IPS-18c (cell line): ENCODE measurements around the gene DNAJC13.
"Not testable (repeated sequence)": the region's sequence is repeated elsewhere in the genome, so short reads cannot be mapped to it uniquely, and the experiment has no call there.

Experiments
- H3K4me3 ChIP-seq: 2 replicates; pipeline ENCODE4 v1.7.0; 2013; ENCODE audit warnings: low read depth, mild to moderate bottlenecking, low read length, moderate library complexity; ENCODE audit not compliant: insufficient read depth
- H3K9me3 ChIP-seq: one replicate; pipeline ENCODE4 v1.6.1; 2013; ENCODE audit warnings: mild to moderate bottlenecking, low read length, moderate library complexity; ENCODE audit not compliant: control insufficient read depth, insufficient read depth

Gene DNAJC13

GRCh38 chr3:132549890-132550578, 132.7 kb downstream of the DNAJC13 start:
- no peak overlapping the region for H3K4me3 ChIP-seq
- H3K9me3 ChIP-seq, result no peaks in the 10 kb centered on the region

GRCh38 chr3:132550579-132551305, 133.4 kb downstream of the DNAJC13 start:
- Histone ChIP-seq H3K4me3 (no peak overlapping the region), H3K9me3 (no peaks in the 10 kb centered on the region)

DNA sequence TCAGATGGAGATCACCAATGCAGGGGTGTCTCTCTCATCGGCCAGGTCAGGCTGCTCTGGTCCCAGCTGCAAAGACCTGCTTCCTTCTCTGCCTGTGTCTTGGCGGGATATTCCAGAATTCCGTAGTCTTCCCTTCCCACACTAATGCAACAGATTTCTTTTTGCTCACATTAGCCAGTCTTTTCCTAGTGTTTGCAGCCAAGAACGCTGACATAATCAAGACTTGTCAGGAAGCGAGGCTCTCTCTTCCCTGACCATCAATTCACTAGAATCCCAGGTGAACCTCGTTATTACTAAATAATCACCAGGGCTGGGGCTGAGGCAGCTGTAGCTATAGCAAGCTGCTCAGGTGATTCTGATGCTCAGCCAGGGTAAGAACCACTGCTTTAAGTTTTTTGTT, 136.5 kb downstream of the DNAJC13 start:
- H3K9me3 ChIP-seq, result no peaks in the 10 kb centered on the region
- no peak overlapping the region for H3K4me3 ChIP-seq

DNA sequence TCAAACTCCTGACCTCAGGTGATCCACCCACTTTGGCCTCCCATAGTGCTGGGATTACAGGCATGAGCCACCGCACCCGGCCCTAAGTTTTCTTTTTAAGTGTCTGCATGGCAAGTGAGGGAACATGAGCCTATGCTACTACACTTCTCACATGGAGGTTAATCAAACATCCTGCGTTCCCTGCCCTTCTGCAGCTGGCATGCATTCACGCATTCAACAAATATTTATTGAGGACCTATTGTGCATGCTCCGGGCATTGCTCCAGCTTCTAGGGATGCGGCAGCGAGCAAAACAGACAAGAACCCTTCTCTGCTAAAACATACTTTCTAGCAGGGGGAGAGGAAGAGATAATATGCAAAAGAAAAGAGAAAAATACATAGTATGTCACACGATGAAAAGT, 137.1 kb downstream of the DNAJC13 start:
- Histone ChIP-seq H3K9me3 (no peaks in the 10 kb centered on the region), H3K4me3 (no peak overlapping the region)

- no peak overlapping the region for H3K4me3 ChIP-seq
- no peaks in the 10 kb centered on the region for H3K9me3 ChIP-seq
These were observed 138.2 kb downstream of the DNAJC13 start for GRCh38 chr3:132555306-132556035.

DNA sequence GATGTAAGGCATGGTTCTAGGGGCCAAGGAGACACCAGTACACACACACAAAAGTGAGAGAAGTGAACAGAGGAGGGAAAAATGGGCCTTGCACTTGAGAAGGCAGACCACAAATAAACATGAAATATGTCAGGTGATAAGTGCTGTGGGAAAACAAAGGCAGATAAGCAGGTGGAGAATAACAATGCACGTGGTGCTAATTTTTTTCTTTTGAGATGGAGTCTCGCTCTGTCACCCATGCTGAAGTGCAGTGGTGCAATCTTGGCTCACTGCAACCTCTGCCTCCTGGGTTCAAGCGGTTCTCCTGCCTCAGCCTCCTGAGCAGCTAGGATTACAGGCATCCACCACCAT, 138.7 kb downstream of the DNAJC13 start:
- H3K9me3 ChIP-seq, H3K4me3 ChIP-seq: not testable (repeated sequence)

GRCh38 chr3:132556508-132557159, 139.3 kb downstream of the DNAJC13 start:
- Histone ChIP-seq H3K9me3 (no peaks in the 10 kb centered on the region), H3K4me3 (no peak overlapping the region)

DNA sequence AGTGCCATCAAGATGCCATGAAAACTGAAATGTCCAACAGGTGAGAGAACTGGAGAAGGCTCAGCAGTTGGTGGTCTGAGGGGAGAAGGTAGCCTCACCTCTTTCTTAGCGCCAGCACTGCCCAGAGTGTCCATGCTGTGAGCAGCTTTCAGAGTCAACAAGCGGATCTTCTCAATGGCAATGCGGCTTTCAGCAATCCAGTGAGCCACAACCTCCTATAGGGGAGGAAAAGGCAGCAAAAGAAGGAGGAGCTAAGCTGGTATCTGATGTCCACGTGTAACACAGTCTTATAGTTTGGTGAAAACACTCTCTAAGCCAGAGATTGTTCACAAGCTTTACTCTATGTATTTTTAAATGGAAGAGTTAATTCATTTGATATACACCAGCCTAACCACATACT, 143.7 kb downstream of the DNAJC13 start:
- Histone ChIP-seq H3K9me3 (no peaks in the 10 kb centered on the region), H3K4me3 (no peak overlapping the region)

GRCh38 chr3:132563420-132564069, 146.2 kb downstream of the DNAJC13 start:
- no peaks in the 10 kb centered on the region for H3K9me3 ChIP-seq
- H3K4me3 ChIP-seq, result no peak overlapping the region

DNA sequence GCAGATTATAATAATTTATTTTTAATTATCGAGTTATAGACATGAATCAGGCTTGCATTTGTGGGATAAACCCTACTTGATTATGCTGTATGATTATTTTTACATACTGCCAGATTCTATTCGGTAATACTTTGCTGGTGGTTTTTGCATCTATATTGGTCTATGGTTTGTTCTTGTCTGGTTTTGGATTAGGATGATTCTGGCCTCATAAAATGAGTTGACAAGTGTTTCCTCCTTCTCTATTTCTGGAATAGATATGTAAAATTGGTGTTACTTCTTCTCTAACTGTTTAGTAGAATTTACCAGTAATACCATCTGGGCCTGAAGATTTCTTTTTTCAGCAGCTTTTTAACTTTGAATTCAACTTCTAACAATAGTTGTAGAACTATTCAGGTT, 146.8 kb downstream of the DNAJC13 start:
- Histone ChIP-seq H3K4me3 (no peak overlapping the region), H3K9me3 (no peaks in the 10 kb centered on the region)

GRCh38 chr3:132568422-132568821, 151.1 kb downstream of the DNAJC13 start:
- H3K9me3 ChIP-seq, result no peaks in the 10 kb centered on the region
- no peak overlapping the region for H3K4me3 ChIP-seq

DNA sequence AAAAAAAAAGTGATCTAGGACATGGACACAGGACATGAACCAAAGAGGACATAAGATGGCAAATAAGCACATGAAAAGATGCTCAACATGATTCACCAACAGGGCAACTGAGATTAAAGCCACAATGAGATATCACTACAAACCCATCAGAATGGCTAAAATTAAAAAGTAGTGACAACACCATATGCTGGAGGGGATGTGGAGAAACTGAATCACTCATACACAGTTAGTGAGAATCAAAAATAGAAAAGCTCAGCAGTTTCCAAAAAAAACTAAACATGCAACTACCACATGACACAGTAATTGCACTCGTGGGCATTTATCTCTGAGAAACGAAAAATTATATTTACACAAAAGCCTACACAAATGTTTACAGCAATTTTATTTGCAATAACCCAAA, 151.9 kb downstream of the DNAJC13 start:
- no peak overlapping the region for H3K4me3 ChIP-seq
- no peaks in the 10 kb centered on the region for H3K9me3 ChIP-seq

DNA sequence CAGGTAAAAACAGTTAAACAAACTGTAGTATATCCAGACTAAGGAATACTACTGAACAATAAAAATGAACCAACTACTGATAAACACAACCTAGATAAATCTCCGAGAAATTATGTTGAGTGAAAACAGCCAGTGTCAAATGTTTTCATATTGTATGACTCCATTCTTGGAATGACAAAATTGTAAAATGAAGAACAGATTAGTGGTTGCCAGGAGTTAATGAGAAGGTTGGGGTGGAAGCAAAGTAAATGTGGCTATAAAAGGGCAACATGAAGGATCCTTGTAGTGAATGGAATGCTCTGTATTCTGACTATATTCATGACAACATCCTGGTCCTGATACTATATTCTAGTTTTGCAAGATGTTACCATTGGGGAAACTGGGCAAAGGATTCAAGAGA, 152.3 kb downstream of the DNAJC13 start:
- Histone ChIP-seq H3K9me3 (no peaks in the 10 kb centered on the region), H3K4me3 (no peak overlapping the region)

- H3K4me3 ChIP-seq, result no peak overlapping the region
- H3K9me3 ChIP-seq, result no peaks in the 10 kb centered on the region
These were observed 152.7 kb downstream of the DNAJC13 start for GRCh38 chr3:132570016-132570415.

DNA sequence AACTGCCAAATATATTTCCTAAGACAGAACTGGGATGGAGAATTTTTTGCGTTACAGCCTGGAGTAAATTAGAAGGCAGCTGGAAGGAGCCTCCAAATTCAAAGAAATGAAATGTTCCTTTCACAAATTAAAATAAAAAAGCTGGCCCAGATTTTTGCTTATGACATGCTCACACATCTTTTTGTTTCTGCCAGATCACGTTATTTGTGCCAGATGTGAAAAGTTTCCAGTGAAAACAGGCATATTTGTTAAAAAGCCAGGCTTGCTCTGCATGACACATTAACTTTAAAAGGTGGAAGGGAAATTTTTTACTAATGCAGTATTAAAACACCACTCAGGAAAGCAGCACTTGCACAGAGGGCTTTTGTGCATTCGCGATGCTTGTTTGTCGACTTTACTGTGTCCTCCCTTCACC, 156.5 kb downstream of the DNAJC13 start:
- Histone ChIP-seq H3K4me3 (no peak overlapping the region), H3K9me3 (no peaks in the 10 kb centered on the region)

- no peaks in the 10 kb centered on the region for H3K9me3 ChIP-seq
- no peak overlapping the region for H3K4me3 ChIP-seq
These were observed 170.1 kb downstream of the DNAJC13 start for GRCh38 chr3:132587401-132587800.
